ENCODE measurements around the gene POLR2J3.
"Not testable (repeated sequence)": the region's sequence is repeated elsewhere in the genome, so short reads cannot be mapped to it uniquely, and the experiment has no call there.

DNA sequence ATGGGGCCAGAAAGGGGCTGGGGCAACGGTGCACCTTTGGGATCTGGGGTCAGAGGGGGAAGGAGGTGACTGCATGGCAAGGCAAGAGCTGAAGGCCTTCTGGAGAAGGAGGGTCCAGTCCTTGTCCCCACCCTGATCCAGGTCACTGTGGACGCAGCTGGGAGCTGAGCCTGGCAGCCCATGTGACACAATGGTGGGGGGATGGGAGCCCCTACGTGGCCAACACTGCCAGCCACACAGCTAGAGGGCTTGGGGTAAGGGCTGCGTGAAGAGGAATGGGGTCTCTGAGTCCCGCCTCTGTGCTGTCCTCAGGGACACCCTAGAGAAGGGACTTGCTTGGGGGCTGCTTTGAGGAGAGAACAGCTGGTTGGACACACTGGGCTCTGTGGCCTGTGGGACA is 9.3 kb upstream of the POLR2J3 start:
- TF ChIP-seq CTCF (tag by site-specific recombination; IDR thresholded peaks at IDR 0.05); ZNF19 (tag by site-specific recombination; IDR thresholded peaks at IDR 0.05; ENCODE audit: low read depth); GLI2 (tag by site-specific recombination; IDR thresholded peaks at IDR 0.05; ENCODE audit: borderline replicate concordance, low read depth); ZNF248 (tag by site-specific recombination; IDR thresholded peaks at IDR 0.05); YY1 (tag by site-specific recombination; IDR thresholded peaks at IDR 0.05); GLIS2 (tag by site-specific recombination; IDR thresholded peaks at IDR 0.05): not testable (repeated sequence)
- TF ChIP-seq, protein P1, sequence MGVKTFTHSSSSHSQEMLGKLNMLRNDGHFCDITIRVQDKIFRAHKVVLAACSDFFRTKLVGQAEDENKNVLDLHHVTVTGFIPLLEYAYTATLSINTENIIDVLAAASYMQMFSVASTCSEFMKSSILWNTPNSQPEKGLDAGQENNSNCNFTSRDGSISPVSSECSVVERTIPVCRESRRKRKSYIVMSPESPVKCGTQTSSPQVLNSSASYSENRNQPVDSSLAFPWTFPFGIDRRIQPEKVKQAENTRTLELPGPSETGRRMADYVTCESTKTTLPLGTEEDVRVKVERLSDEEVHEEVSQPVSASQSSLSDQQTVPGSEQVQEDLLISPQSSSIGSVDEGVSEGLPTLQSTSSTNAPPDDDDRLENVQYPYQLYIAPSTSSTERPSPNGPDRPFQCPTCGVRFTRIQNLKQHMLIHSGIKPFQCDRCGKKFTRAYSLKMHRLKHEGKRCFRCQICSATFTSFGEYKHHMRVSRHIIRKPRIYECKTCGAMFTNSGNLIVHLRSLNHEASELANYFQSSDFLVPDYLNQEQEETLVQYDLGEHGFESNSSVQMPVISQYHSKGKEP (tag by site-specific recombination; IDR thresholded peaks at IDR 0.05): not testable (repeated sequence)
- TF ChIP-seq, protein P2, sequence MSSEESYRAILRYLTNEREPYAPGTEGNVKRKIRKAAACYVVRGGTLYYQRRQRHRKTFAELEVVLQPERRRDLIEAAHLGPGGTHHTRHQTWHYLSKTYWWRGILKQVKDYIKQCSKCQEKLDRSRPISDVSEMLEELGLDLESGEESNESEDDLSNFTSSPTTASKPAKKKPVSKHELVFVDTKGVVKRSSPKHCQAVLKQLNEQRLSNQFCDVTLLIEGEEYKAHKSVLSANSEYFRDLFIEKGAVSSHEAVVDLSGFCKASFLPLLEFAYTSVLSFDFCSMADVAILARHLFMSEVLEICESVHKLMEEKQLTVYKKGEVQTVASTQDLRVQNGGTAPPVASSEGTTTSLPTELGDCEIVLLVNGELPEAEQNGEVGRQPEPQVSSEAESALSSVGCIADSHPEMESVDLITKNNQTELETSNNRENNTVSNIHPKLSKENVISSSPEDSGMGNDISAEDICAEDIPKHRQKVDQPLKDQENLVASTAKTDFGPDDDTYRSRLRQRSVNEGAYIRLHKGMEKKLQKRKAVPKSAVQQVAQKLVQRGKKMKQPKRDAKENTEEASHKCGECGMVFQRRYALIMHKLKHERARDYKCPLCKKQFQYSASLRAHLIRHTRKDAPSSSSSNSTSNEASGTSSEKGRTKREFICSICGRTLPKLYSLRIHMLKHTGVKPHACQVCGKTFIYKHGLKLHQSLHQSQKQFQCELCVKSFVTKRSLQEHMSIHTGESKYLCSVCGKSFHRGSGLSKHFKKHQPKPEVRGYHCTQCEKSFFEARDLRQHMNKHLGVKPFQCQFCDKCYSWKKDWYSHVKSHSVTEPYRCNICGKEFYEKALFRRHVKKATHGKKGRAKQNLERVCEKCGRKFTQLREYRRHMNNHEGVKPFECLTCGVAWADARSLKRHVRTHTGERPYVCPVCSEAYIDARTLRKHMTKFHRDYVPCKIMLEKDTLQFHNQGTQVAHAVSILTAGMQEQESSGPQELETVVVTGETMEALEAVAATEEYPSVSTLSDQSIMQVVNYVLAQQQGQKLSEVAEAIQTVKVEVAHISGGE (tag by site-specific recombination; conservative IDR thresholded peaks at IDR 0.05; ENCODE audit: low read depth): not testable (repeated sequence)

Measured in HEK293 (cell line).